Liver (tissue), 9 donors: ENCODE data around the gene ZNF536. TPM values are rescaled to one million over a fixed set of nuclear protein-coding genes. Genes with fewer than 3 reads are reported as not detected.

ENCODE experiments used
- DNase-seq: peaks from one replicate; pipeline ENCODE4 v3.0.0-alpha.2; 2017; ENCODE audit warnings: low spot score
- H3K27ac ChIP-seq, 2 donors: one replicate each; pipeline ENCODE4 v1.7.0; 2013; ENCODE audit warnings: inconsistent platforms in 2 of 2, low read length in 2 of 2, control low read depth in 1 of 2, low read depth in 1 of 2, mild to moderate bottlenecking in 1 of 2
- H3K27me3 ChIP-seq, 4 donors: one replicate each; pipeline versions ENCODE4 v1.6.1 to v1.7.0; 2013; ENCODE audit warnings: low read length in 3 of 4, inconsistent platforms in 1 of 4, mild to moderate bottlenecking in 1 of 4, moderate library complexity in 1 of 4; ENCODE audit not compliant: control insufficient read depth in 4 of 4, insufficient read depth in 4 of 4
- H3K36me3 ChIP-seq, 4 donors: one replicate each; pipeline versions ENCODE4 v1.6.1 to v1.7.0; 2013; ENCODE audit warnings: low read length in 3 of 4, mild to moderate bottlenecking in 3 of 4, low read depth in 1 of 4, moderate library complexity in 1 of 4; ENCODE audit not compliant: control insufficient read depth in 4 of 4, insufficient read depth in 3 of 4
- H3K4me1 ChIP-seq, 4 donors: one replicate each; pipeline versions ENCODE4 v1.6.1 to v1.7.0; 2013; ENCODE audit warnings: low read length in 3 of 4, mild to moderate bottlenecking in 3 of 4, moderate library complexity in 1 of 4; ENCODE audit not compliant: control insufficient read depth in 4 of 4, insufficient read depth in 4 of 4
- H3K4me3 ChIP-seq, 3 donors: one replicate each; pipeline versions ENCODE4 v1.6.1 to v1.7.0; 2013; ENCODE audit warnings: low read length in 3 of 3, control low read depth in 1 of 3, low read depth in 1 of 3, mild to moderate bottlenecking in 1 of 3
- H3K9ac ChIP-seq, 2 donors: one replicate each; pipeline ENCODE4 v1.7.0; 2013; ENCODE audit warnings: low read length in 2 of 2, mild to moderate bottlenecking in 2 of 2, moderate library complexity in 2 of 2, control low read depth in 1 of 2, low read depth in 1 of 2
- H3K9me3 ChIP-seq, 4 donors: one replicate each; pipeline versions ENCODE4 v1.6.1 to v1.7.0; 2013; ENCODE audit warnings: low read length in 3 of 4; ENCODE audit not compliant: control insufficient read depth in 4 of 4
- EGR1 ChIP-seq, 2 donors: IDR thresholded peaks; 2 replicates each; pipeline ENCODE4 v1.6.1; 2016 to 2018; ENCODE audit warnings: antibody characterized with exemption in 2 of 2, low read depth in 2 of 2
- FOXA1 ChIP-seq: IDR thresholded peaks from 2 replicates; pipeline ENCODE4 v1.6.1; 2016; ENCODE audit warnings: antibody characterized with exemption
- GABPA ChIP-seq, 2 donors: IDR thresholded peaks in 1 of 2; conservative IDR thresholded peaks in 1 of 2; 2 replicates each; pipeline ENCODE4 v1.6.1; 2016; ENCODE audit warnings: antibody characterized with exemption in 2 of 2, mild to moderate bottlenecking in 1 of 2, moderate library complexity in 1 of 2
- HNF4A ChIP-seq, 2 donors: conservative IDR thresholded peaks; 2 replicates each; pipeline ENCODE4 v1.6.1; 2016; ENCODE audit warnings: antibody characterized with exemption in 2 of 2, mild to moderate bottlenecking in 2 of 2
- HNF4G ChIP-seq: IDR thresholded peaks from 2 replicates; pipeline ENCODE4 v1.6.1; 2016; ENCODE audit warnings: antibody characterized with exemption
- JUND ChIP-seq, 2 donors: IDR thresholded peaks; 2 replicates each; pipeline ENCODE4 v1.6.1; 2016; ENCODE audit warnings: antibody characterized with exemption in 2 of 2
- NR2F2 ChIP-seq: IDR thresholded peaks from 2 replicates; pipeline ENCODE4 v1.6.1; 2016; ENCODE audit warnings: antibody characterized with exemption
- RAD21 ChIP-seq, 2 donors: IDR thresholded peaks; 2 replicates each; pipeline ENCODE4 v1.6.1; 2016; ENCODE audit warnings: antibody characterized with exemption in 2 of 2, mild to moderate bottlenecking in 2 of 2
- RXRA ChIP-seq, 2 donors: IDR thresholded peaks; 2 replicates each; pipeline ENCODE4 v1.6.1; 2017 to 2018; ENCODE audit warnings: antibody characterized with exemption in 2 of 2, mild to moderate bottlenecking in 1 of 2
- SP1 ChIP-seq: IDR thresholded peaks from 2 replicates; pipeline ENCODE4 v1.6.1; 2018; ENCODE audit warnings: antibody characterized with exemption, mild to moderate bottlenecking
- TAF1 ChIP-seq: conservative IDR thresholded peaks from 2 replicates; pipeline ENCODE4 v1.6.1; 2016; ENCODE audit warnings: antibody characterized with exemption, mild to moderate bottlenecking
- YY1 ChIP-seq: IDR thresholded peaks from 2 replicates; pipeline ENCODE4 v1.6.1; 2016; ENCODE audit warnings: antibody characterized with exemption, mild to moderate bottlenecking
- WGBS: extraction: QIAGEN DNeasy Blood & Tissue Kit; methylation state at CpG from one replicate; pipeline ENCODE4 v1.1.7; 2013; 5-methylcytosine and 5-hydroxymethylcytosine counted together
- polyA plus RNA-seq, 2 donors: library from polyadenylated mRNA; stranded (reverse) in 1 of 2; unstranded in 1 of 2; fragments of 200-250 nt in 1 of 2; fragments of >200 nt in 1 of 2; fragmentation: Nextera tagmentation in 1 of 2; extraction: Ambion mirVana in 1 of 2; gene quantifications; one replicate each; pipeline versions ENCODE4 v1.2.1 to v1.2.3, GENCODE V29; 2013 to 2015
- total RNA-seq, 2 donors: library from RNA; depleted of rRNA; stranded (reverse); fragments of >200 nt; gene quantifications; one replicate each; pipeline ENCODE4 v1.2.3, GENCODE V29; 2014
- TF ChIP-seq, protein P1 (sequence below): IDR thresholded peaks from 2 replicates; pipeline ENCODE4 v1.6.1; 2016; ENCODE audit warnings: antibody characterized with exemption
- TF ChIP-seq, protein P2 (sequence below): fragments of 150-350 bp; IDR thresholded peaks from 2 replicates; pipeline ENCODE4 v1.5.1; 2017; ENCODE audit warnings: improper control_type of control experiment, low read depth, low read length; ENCODE audit not compliant: missing input control
- TF ChIP-seq, protein P3 (sequence below): IDR thresholded peaks from 2 replicates; pipeline ENCODE4 v1.6.1; 2016; ENCODE audit warnings: antibody characterized with exemption
- TF ChIP-seq, protein P4 (sequence below): IDR thresholded peaks from 2 replicates; pipeline ENCODE4 v1.6.1; 2016; ENCODE audit warnings: antibody characterized with exemption
- TF ChIP-seq, protein P5 (sequence below): IDR thresholded peaks from 2 replicates; pipeline ENCODE4 v1.6.1; 2016; ENCODE audit warnings: antibody characterized with exemption, mild to moderate bottlenecking
- donor health status: healthy.
- donor health status: healthy.
- donor health status: healthy.
- donor health status: healthy.
- donor health status: healthy.

Gene ZNF536
- total and polyA plus RNA-seq, 4 donors, result 0.02 to 0.17 (median 0.08) TPM

DNA sequence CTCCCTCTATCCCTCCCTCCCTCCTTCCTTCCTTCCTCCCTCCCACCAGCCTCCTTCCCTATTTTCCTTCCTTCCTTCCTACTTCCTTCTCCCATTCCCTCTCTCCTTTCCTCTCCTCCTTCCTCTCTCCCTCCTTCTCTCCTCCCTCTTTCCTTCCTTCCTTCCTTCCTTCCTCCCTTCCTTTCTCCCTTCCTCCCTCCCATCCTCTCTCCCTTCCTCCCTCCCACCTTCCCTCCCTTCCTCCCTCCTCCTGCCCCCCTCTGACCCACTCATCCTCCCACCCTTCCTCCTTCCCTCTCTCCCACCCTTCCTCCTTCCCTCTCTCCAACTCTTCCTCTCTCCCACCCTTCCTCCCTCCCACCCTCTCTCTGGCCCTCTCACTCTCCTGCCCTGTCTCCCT is 132.1 kb downstream of the ZNF536 start:
- no peak for DNase-seq
- Histone ChIP-seq H3K36me3 (no peaks in the 10 kb centered on the region), H3K4me1 (no peaks in the 10 kb centered on the region), H3K27ac (no peak overlapping the region), H3K27me3 (no peaks in the 10 kb centered on the region), H3K4me3 (no peak overlapping the region), H3K9me3 (no peaks in the 10 kb centered on the region), H3K9ac (no peak overlapping the region)
- no peak for TF ChIP-seq JUND (IDR thresholded peaks at IDR 0.05)
- TF ChIP-seq, protein P1, sequence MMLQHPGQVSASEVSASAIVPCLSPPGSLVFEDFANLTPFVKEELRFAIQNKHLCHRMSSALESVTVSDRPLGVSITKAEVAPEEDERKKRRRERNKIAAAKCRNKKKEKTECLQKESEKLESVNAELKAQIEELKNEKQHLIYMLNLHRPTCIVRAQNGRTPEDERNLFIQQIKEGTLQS, result no peak
- TF ChIP-seq EGR1 (IDR thresholded peaks at IDR 0.05; ENCODE audit: low read depth in 2 of 2), result no peak

DNA sequence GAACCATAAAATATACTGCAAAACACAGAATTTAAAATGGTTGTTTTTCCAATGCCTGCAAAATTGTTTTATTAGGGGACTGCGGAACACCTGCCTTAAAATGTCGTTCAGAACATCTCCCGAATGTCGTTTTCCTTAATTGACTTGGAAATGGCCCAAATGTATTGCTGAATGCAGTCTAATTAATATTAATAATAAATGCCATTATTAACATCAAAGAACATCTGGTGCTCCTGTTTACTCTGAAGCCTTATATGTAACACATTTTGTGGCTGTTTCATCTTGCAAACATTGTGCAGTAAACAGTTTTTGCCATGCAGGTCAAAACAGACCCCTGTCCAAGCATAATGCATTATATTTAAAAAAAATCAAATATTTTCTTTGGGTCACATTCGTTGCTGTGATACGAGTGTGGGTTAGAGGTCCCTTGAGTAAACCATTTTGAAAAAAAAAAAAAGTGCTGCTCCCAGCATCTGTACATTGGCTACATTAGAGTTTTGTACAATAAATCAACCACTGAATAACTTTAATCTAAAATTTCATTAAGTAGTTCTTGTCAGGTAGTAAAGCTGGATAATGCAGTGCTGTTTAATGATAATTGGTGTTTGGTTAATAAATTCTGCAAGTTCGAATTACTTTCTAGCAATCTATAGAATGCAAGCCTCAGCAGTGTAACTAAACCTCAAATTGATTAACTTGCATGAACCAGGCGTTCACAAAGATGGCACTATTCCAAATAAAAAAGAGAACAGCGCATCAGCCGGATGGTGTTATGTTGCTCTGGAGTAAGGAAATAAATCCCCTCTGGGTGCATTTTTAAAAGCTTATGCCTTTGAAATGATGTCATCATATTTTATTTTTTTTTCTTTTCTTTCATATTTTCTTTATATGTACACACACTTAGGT is 140.2 kb downstream of the ZNF536 start:
- no peak overlapping the region for H3K9ac ChIP-seq
- DNase-seq, result no peak
- no peaks in the 10 kb centered on the region for H3K27me3 ChIP-seq
- TF ChIP-seq, protein P2, sequence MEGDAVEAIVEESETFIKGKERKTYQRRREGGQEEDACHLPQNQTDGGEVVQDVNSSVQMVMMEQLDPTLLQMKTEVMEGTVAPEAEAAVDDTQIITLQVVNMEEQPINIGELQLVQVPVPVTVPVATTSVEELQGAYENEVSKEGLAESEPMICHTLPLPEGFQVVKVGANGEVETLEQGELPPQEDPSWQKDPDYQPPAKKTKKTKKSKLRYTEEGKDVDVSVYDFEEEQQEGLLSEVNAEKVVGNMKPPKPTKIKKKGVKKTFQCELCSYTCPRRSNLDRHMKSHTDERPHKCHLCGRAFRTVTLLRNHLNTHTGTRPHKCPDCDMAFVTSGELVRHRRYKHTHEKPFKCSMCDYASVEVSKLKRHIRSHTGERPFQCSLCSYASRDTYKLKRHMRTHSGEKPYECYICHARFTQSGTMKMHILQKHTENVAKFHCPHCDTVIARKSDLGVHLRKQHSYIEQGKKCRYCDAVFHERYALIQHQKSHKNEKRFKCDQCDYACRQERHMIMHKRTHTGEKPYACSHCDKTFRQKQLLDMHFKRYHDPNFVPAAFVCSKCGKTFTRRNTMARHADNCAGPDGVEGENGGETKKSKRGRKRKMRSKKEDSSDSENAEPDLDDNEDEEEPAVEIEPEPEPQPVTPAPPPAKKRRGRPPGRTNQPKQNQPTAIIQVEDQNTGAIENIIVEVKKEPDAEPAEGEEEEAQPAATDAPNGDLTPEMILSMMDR, result no peak
- no peak for TF ChIP-seq EGR1 (IDR thresholded peaks at IDR 0.05; ENCODE audit: low read depth in 2 of 2)
- no peak for TF ChIP-seq JUND (IDR thresholded peaks at IDR 0.05)
- TF ChIP-seq SP1, result no peak
- TF ChIP-seq, protein P3, sequence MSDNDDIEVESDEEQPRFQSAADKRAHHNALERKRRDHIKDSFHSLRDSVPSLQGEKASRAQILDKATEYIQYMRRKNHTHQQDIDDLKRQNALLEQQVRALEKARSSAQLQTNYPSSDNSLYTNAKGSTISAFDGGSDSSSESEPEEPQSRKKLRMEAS, result no peak
- no peak for TF ChIP-seq RAD21 (IDR thresholded peaks at IDR 0.05)
- TF ChIP-seq, protein P1, result no peak
- TF ChIP-seq, protein P4, sequence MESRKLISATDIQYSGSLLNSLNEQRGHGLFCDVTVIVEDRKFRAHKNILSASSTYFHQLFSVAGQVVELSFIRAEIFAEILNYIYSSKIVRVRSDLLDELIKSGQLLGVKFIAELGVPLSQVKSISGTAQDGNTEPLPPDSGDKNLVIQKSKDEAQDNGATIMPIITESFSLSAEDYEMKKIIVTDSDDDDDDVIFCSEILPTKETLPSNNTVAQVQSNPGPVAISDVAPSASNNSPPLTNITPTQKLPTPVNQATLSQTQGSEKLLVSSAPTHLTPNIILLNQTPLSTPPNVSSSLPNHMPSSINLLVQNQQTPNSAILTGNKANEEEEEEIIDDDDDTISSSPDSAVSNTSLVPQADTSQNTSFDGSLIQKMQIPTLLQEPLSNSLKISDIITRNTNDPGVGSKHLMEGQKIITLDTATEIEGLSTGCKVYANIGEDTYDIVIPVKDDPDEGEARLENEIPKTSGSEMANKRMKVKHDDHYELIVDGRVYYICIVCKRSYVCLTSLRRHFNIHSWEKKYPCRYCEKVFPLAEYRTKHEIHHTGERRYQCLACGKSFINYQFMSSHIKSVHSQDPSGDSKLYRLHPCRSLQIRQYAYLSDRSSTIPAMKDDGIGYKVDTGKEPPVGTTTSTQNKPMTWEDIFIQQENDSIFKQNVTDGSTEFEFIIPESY, result no peak
- TF ChIP-seq TAF1, result no peak
- no peak for TF ChIP-seq NR2F2
- TF ChIP-seq FOXA1, result no peak
- no peak for TF ChIP-seq YY1
- TF ChIP-seq GABPA (IDR thresholded peaks at IDR 0.05 in 1 of 2, conservative IDR thresholded peaks at IDR 0.05 in 1 of 2), result no peak
- TF ChIP-seq RXRA (IDR thresholded peaks at IDR 0.05), result no peak
- TF ChIP-seq HNF4A (conservative IDR thresholded peaks at IDR 0.05), result no peak
- TF ChIP-seq, protein P5, sequence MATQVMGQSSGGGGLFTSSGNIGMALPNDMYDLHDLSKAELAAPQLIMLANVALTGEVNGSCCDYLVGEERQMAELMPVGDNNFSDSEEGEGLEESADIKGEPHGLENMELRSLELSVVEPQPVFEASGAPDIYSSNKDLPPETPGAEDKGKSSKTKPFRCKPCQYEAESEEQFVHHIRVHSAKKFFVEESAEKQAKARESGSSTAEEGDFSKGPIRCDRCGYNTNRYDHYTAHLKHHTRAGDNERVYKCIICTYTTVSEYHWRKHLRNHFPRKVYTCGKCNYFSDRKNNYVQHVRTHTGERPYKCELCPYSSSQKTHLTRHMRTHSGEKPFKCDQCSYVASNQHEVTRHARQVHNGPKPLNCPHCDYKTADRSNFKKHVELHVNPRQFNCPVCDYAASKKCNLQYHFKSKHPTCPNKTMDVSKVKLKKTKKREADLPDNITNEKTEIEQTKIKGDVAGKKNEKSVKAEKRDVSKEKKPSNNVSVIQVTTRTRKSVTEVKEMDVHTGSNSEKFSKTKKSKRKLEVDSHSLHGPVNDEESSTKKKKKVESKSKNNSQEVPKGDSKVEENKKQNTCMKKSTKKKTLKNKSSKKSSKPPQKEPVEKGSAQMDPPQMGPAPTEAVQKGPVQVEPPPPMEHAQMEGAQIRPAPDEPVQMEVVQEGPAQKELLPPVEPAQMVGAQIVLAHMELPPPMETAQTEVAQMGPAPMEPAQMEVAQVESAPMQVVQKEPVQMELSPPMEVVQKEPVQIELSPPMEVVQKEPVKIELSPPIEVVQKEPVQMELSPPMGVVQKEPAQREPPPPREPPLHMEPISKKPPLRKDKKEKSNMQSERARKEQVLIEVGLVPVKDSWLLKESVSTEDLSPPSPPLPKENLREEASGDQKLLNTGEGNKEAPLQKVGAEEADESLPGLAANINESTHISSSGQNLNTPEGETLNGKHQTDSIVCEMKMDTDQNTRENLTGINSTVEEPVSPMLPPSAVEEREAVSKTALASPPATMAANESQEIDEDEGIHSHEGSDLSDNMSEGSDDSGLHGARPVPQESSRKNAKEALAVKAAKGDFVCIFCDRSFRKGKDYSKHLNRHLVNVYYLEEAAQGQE, result no peak
- no peak for TF ChIP-seq HNF4G
- H3K4me3 ChIP-seq, result no peak overlapping the region
- no peaks in the 10 kb centered on the region for H3K4me1 ChIP-seq
- no peaks in the 10 kb centered on the region for H3K9me3 ChIP-seq
- H3K27ac ChIP-seq, result no peak overlapping the region
- H3K36me3 ChIP-seq, result no peaks in the 10 kb centered on the region
- 60% methylated on average over 10 of the region's 10 CpGs for WGBS
